Activated CD4-positive, alpha-beta T cell treated with anti-CD3 and anti-CD28 coated beads, Interleukin-2, amount 50 U/mL, for 4 hours (primary cell): ENCODE results near the gene ERC2.

Source experiments
- DNase-seq, 2 experiments: peaks; one replicate each; pipeline ENCODE4 v3.0.0-alpha.2; 2020

The ERC2 gene

GRCh38 chr3:56424336-56424735 is 43.9 kb downstream of the ERC2 start:
- no peak for DNase-seq

GRCh38 chr3:56423661-56424099 is 44.6 kb downstream of the ERC2 start:
- no peak for DNase-seq

DNA sequence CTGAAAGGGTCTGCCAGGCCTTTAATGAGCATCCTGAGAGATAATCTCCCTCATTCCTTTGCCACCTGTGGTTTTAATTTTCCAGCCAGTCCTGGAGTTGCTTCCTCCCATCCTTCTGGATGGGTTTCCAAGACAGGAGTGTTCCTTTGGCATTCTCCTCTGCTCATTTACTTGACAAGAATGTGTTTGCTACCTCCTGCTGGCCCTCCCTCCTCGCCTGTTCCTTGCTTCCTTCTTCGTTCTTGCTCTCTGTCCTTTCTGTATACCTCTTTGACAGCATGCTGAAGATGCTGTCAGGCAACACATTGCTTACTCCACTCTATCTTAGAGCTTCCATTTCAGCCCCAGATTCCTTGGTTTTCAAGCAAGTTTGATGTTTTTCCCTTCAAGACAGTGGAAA is 46.0 kb downstream of the ERC2 start:
- no peak for DNase-seq

GRCh38 chr3:56421205-56421604 is 47.1 kb downstream of the ERC2 start:
- no peak for DNase-seq

DNA sequence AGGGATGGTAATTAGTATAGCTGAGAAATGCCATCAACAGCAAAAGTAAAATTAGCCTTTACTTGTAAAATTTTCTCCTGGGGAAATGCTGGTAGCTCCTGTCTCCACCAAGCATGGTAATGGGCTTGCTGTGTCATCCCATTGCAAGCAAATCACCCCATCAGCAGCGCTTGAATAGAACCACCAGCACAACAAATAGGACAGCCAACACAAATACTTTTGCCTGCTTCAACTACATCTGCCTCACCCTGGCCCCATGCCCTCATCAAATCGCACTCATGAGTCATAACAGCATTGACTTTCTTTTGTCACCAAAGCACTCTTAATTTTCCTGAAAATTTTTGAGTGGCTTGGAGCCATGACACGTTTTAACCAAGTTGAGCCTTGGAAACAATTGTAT is 52.6 kb downstream of the ERC2 start:
- DNase-seq = no peak

- no peak for DNase-seq
These were observed 54.4 kb downstream of the ERC2 start for GRCh38 chr3:56413911-56414310.

DNA sequence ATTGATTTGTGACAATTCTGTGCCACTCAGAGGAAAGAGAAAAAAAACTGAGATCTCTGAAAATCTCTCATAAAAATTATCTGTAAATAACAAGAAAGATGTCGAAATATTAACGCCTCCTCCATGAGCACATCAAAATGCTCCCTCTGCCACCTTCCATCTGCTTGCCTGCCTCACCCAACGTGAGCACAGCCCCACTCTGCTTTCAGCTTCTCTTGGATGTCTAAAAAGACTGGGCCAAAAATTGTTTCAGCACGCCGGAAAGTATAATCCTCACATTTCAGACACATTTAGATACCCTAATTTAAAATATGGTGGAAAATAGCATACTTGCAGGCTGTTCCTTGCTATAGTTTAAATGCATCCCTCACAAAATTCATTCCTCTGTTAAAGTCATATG is 57.1 kb downstream of the ERC2 start:
- DNase-seq = no peak

DNA sequence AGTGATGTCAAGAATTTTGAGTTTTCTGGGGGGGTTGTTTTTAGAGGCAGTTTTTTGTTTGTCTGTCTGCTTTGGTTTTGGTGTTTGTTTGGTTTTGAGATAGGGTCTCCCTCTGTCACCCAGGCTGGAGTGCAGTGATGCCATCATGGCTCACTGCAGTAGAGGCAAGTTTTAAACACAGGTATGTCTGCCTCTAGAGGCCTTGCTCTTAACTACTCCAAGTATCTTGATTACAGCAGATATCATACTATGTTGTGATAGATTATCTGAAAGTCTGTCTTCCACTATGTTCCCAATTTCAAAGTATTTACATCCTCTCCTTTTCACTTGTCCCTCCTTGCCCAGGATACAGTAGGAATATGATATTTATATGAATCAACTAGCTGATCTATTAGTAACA is 57.7 kb downstream of the ERC2 start:
- DNase-seq = no peak

DNA sequence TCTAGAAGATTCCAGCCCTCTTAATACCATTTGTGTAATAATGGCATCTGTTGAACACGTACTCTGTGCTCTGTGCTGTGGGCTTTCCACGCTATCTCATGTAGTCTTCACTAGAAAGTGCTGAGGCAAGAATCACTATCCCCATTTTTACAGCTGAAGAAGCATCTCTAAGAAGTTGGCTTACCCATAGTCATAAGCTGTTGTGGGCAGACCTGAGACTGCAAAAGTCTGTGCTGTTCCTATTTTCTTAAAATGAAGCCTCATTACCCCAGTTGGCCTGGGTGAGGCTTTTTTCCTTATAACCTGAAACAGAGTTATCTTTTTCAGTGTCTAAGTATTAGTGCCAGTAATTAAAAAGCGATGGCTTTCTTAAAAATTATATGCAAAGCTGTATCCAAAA is 58.5 kb downstream of the ERC2 start:
- DNase-seq = no peak

- DNase-seq = no peak
These were observed 59.5 kb downstream of the ERC2 start for GRCh38 chr3:56408761-56409196.

DNA sequence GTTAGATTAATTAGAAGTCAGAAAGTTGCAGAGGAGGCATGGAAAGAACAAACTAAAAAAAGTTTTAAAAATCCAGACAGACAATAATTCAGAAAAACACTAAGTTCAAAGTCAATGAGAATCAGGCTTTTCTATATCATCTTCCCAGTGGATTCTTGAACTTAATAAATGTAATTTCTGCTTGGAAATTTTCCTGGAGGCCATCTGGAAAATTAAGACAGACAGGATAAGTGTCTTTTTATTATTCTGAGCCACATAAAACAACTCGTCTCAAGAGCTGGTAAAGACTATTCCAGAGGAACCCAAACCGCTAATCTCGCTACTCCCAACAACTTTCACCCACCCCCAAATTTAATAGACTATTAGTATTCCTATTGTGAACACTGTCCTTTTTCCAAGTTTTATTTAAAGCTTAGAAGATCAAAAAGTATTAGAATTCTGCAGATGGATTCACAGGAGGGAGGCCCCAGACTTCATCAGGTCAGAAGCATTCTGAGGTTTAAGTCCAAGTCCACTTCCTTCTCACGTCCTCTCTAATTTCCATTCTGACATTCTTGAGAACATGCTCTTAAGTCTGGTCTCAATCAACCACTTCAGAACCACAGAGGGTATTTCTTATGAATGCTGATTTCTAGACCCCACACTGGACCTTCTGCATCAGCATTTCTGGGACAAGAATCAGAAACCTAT is 61.3 kb downstream of the ERC2 start:
- no peak for DNase-seq

DNA sequence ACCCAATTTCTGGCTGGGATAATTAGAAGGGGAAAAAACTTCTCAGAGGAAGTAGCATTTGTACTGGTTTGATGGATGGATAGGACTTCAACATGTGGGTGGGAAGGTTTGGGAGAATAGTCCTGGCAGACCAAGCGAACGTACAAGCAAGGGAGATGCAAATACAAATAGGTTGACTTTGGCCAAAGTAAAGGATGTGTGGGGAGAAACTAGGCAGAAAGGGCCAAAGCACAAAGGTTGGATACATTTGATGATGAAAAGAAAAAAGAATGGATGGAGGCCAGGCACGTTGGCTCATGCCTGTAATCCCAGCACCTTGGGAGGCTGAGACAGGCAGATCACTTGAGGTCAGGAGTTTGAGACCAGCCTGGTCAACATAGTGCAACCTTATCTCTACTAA is 63.4 kb downstream of the ERC2 start:
- DNase-seq = no peak

GRCh38 chr3:56398659-56399058 is 69.6 kb downstream of the ERC2 start:
- DNase-seq = no peak

- DNase-seq = no peak
These were observed 70.5 kb downstream of the ERC2 start for GRCh38 chr3:56397798-56398197.

- no peak for DNase-seq
These were observed 79.0 kb downstream of the ERC2 start for GRCh38 chr3:56389183-56389830.

GRCh38 chr3:56383092-56383491 is 85.2 kb downstream of the ERC2 start:
- no peak for DNase-seq

DNA sequence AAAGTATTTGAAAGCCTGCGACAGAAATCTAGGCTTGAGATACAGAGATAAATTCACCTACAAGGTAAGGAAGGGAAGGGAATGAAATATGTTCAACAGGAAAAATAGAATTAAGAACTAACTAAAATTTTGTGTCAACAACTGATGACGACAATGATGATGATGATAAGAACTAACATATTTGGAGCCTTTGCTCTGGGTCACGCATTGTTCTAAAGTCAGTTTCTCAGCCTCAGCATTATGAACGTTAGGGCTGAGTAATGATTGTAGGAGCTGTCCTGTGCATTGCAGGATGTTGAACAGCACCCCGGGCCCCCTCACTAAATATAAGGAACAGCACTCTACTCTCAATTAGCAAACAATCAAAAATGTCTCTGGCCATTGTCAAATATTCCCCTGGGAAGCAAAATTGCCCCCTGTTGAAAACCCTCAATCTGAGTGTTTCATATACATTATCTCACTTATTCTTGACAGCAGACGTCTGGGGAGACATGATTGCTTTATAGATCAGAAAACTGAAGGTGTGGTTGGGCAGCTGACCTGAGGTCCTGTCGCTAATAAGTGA is 88.5 kb downstream of the ERC2 start:
- no peak for DNase-seq

DNA sequence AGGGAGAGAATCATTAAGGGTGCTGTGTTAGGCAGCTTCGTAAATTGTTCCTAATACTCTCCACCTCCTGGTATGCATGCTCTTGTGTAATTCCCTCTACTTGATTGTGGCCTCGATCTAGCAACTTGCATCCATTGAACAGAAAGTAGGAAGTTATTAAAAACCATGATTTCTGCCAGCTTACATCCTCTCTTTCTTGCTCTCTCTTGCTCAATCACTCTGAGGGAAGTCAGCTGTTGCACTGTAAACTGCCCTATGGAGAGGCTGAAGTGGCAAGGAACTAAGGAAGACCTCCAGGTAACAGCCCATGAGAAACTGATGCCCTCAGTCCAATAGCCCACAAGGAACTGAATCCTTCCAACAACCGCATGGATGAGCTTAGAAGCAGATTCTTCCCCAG is 92.6 kb downstream of the ERC2 start:
- no peak for DNase-seq

DNA sequence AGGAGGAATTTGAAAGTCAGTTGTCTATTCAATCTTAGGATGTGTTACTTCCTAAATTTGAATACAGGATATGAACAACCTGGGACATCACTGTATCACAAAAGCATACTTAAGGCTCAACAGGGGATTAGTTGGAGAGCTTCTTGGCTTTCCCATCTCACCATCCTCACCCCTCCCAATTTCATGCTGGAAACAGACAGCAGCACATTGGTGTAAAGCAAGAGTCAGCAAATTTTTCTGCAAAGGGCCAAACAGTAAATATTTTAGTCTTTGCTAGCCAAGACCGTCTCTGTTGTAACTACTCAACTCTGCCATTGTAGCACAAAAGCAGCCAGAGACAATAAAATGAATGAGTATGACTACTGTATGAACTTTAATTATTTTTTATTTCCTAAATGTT is 94.9 kb downstream of the ERC2 start:
- no peak for DNase-seq

- no peak for DNase-seq
These were observed 97.1 kb downstream of the ERC2 start for GRCh38 chr3:56370991-56371775.

DNA sequence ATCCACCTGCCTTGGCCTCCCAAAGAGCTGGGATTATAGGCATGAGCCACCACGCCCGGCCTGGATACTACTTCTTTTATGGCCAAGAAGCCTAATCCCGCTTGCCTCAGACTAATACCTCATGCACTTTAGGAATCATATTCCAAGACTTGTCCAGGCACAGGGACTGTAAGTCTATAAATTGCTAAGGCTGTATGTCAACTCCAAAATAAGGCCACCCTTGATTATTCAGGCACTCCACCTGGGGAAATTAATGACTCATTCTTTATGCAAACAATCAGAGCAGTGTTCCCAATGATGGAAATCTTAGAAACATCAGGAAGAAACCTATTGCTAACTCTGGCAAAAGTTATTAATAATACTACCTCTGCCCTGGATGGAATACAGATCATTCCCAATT is 98.4 kb downstream of the ERC2 start:
- DNase-seq = no peak

- no peak for DNase-seq
These were observed 99.4 kb downstream of the ERC2 start for GRCh38 chr3:56368846-56369245.

DNA sequence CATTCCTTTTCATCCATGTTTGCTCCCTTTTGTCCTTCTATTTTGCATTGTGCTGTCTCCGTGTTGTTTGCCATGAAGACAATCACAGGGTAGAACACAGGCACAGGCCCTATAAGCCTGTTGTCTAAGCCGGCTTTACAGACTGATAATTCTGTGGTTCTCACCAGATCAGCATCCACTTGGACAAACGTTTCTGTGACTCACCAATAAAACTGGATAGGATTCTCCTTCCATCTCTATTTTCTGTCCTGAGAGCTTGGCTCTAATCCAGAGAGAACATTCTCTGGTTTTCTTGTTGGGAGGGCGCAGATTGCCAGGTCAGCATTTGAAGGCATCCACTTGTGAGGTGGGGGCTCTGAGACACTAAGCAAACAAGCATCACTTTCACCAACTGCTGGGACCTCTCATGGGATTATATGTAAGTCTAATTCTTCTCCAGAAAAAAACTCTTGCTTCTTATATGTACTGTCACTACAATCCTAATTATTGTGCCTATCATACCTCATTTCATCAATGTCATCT is 101.6 kb downstream of the ERC2 start:
- DNase-seq = no peak
